ENCODE data around the gene SORBS1. TPM values are rescaled to one million over a fixed set of nuclear protein-coding genes. Genes with fewer than 3 reads are reported as not detected.

SORBS1 gene
- total and polyA plus RNA-seq, 9 of the 15 experiments (the other 6 are each of a cell fraction or from before 2014, with no cell fraction given): 2.0 to 13.3 (median 6.5) TPM

DNA sequence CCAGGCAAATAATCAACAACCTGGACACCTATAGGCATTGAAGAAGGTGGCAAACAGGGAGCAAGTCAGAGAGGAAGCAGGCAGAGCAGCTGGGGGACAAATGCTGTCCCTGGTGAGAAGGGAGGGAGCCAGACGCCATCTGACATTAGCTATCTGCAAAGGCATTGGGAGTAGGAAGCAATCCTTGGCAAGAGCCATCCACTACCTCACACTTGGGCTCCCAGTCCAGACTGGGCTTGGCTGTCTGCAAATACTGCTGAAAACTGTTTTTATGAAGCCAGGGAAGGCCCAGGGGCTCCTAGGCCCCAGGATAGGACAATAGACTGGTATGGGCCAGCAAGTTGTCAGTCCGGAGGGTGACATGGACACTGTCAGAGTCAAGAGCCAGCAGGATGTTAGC lies 132.5 kb downstream of the SORBS1 start:
- TF ChIP-seq ZC3H8 (IDR thresholded peaks at IDR 0.05) (no peak), ARNT (IDR thresholded peaks at IDR 0.05) (no peak), CXXC5 (CRISPR knock-in tag; IDR thresholded peaks at IDR 0.05) (no peak), HDAC2 (IDR thresholded peaks at IDR 0.05) (no peak), GABPB2 (CRISPR knock-in tag; conservative IDR thresholded peaks at IDR 0.05) (no peak), NCOA4 (IDR thresholded peaks at IDR 0.05; ENCODE audit: partially characterized antibody) (no peak), ZNF282 (CRISPR knock-in tag; IDR thresholded peaks at IDR 0.05) (no peak), SIN3B (IDR thresholded peaks at IDR 0.05; ENCODE audit: low read depth) (no peak), HIVEP1 (CRISPR knock-in tag; IDR thresholded peaks at IDR 0.05) (no peak)
- TF ChIP-seq, protein P1, sequence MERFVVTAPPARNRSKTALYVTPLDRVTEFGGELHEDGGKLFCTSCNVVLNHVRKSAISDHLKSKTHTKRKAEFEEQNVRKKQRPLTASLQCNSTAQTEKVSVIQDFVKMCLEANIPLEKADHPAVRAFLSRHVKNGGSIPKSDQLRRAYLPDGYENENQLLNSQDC (CRISPR knock-in tag; IDR thresholded peaks at IDR 0.05): no peak
- no peaks in the 10 kb centered on the region for H3K36me3 ChIP-seq (ENCODE audit: control insufficient read depth, insufficient read depth, low read length)
- DNase-seq (ENCODE audit: extremely low read depth in 1 of 4, low spot score in 3 of 4) (no peak), ATAC-seq (no peak), FAIRE-seq (no peak)
- in situ Hi-C loops (cut with MboI) (no loop called here), intact Hi-C loops (cut with micrococcal nuclease) (loop anchor here (5.0 kb wide), 2 partner anchors 36 to 56 kb away; no protein-coding TSS in a partner anchor)
- H3K27me3 ChIP-seq (ENCODE audit: control insufficient read depth in 2 of 2, insufficient read depth in 2 of 2, low read length in 2 of 2): no peaks in the 10 kb centered on the region
- 85% methylated on average over 2 of the region's 2 CpGs for WGBS (ENCODE audit: insufficient coverage, low coverage, missing lambda C conversion rate)
- no peaks in the 10 kb centered on the region for H3K9me1 ChIP-seq (ENCODE audit: control insufficient read depth, insufficient read depth, low read length)
- BruUV-seq (replicated peaks): no TSS peak
- ChIA-PET POLR2A (no interaction called here), CTCF (ENCODE audit: low intra/inter-chr PET ratio) (interaction anchor here (4.3 kb wide), 1 partner anchor 173 kb away, joined by 62 read pairs; no protein-coding TSS in a partner anchor)
- peaks cover 0 to 20% of the 10 kb centered on the region in 2 experiments; a peak in 4 of 5 replicates for H3K4me1 ChIP-seq (replicated peaks in 1 of 2; ENCODE audit: control insufficient read depth in 2 of 2, insufficient read depth in 2 of 2, low read length in 2 of 2)
- H3K4me3 ChIP-seq: no peak overlapping the region
- H3K9ac ChIP-seq (ENCODE audit: insufficient read depth in 1 of 2, low read depth in 2 of 2, low read length in 2 of 2): no peak overlapping the region
- 0 out of 2 replicates have a peak, but pooled peaks cover 9% of the 10 kb centered on the region for H4K20me1 ChIP-seq (replicated peaks; ENCODE audit: control insufficient read depth, insufficient read depth, low read length)
- H3K4me2 ChIP-seq (ENCODE audit: insufficient read depth, low read length): no peak overlapping the region
- no peak overlapping the region for H3K27ac ChIP-seq (ENCODE audit: extremely low read depth, low read depth, low read length)
- H2AFZ ChIP-seq (ENCODE audit: low read depth, low read length): no peak overlapping the region
- H3K79me2 ChIP-seq (ENCODE audit: control insufficient read depth, insufficient read depth, low read length): no peaks in the 10 kb centered on the region
- no peaks in the 10 kb centered on the region for H3K9me3 ChIP-seq (replicated peaks; ENCODE audit: control insufficient read depth, insufficient read depth, low read depth, low read length)
